Left renal pelvis (tissue), 4 donors: ENCODE data around the gene PLCL1. TPM values are rescaled to one million over a fixed set of nuclear protein-coding genes. Genes with fewer than 3 reads are reported as not detected.
A peak's percentile ranks its signal among the peaks of the same experiment; 100 is the strongest.

ENCODE experiments used
- DNase-seq, 4 donors: peaks; one replicate each; pipeline ENCODE4 v3.0.0-alpha.2; 2013; ENCODE audit warnings: low read depth in 4 of 4, low spot score in 3 of 4
- polyA plus RNA-seq, 4 donors: library from polyadenylated mRNA; unstranded; fragments of 120-200 nt; gene quantifications; one replicate each; pipeline ENCODE4 v1.2.1, GENCODE V29; 2013; ENCODE audit not compliant: insufficient read length in 4 of 4

The PLCL1 gene
- polyA plus RNA-seq, 4 donors: 14.9 to 23.4 (median 18.3) TPM

- no peak for DNase-seq
Observed at GRCh38 chr2:197920592-197921201, 116.3 kb downstream of the PLCL1 start.

GRCh38 chr2:197924483-197924882 is 120.1 kb downstream of the PLCL1 start:
- DNase-seq: no peak

- no peak for DNase-seq
Observed at GRCh38 chr2:197925204-197925603, 120.8 kb downstream of the PLCL1 start.

- DNase-seq: no peak
Observed at GRCh38 chr2:197925976-197926375, 121.6 kb downstream of the PLCL1 start.

- no peak for DNase-seq
Observed at GRCh38 chr2:197926673-197927072, 122.3 kb downstream of the PLCL1 start.

- DNase-seq: no peak
Observed at GRCh38 chr2:197927994-197928393, 123.6 kb downstream of the PLCL1 start.

GRCh38 chr2:197929008-197929885 is 124.9 kb downstream of the PLCL1 start:
- no peak for DNase-seq

GRCh38 chr2:197929886-197930227 is 125.5 kb downstream of the PLCL1 start:
- DNase-seq: no peak

- DNase-seq: no peak
Observed at GRCh38 chr2:197930570-197931278, 126.3 kb downstream of the PLCL1 start.

- DNase-seq: no peak
Observed at GRCh38 chr2:197931661-197932312, 127.4 kb downstream of the PLCL1 start.

GRCh38 chr2:197932374-197932773 is 128.0 kb downstream of the PLCL1 start:
- DNase-seq: no peak

- DNase-seq: no peak
Observed at GRCh38 chr2:197934261-197934933, 130.0 kb downstream of the PLCL1 start.

GRCh38 chr2:197934934-197935289 is 130.5 kb downstream of the PLCL1 start:
- DNase-seq: no peak

GRCh38 chr2:197937814-197938213 is 133.4 kb downstream of the PLCL1 start:
- DNase-seq: no peak

- no peak for DNase-seq
Observed at GRCh38 chr2:197938555-197938954, 134.2 kb downstream of the PLCL1 start.

- DNase-seq: no peak
Observed at GRCh38 chr2:197939787-197940186, 135.4 kb downstream of the PLCL1 start.

- DNase-seq: no peak
Observed at GRCh38 chr2:197940382-197940781, 136.0 kb downstream of the PLCL1 start.

- DNase-seq: no peak
Observed at GRCh38 chr2:197941715-197942114, 137.3 kb downstream of the PLCL1 start.

- no peak for DNase-seq
Observed at GRCh38 chr2:197943731-197944130, 139.3 kb downstream of the PLCL1 start.

GRCh38 chr2:197944416-197945096 is 140.2 kb downstream of the PLCL1 start:
- peak in 2 of 4 donors; percentile 16 to 24 for DNase-seq
